NT2/D1 (cell line): ENCODE results near the gene ACOT2.
"Not testable (repeated sequence)": the region's sequence is repeated elsewhere in the genome, so short reads cannot be mapped to it uniquely, and the experiment has no call there.

ENCODE experiments used
- SUZ12 ChIP-seq: IDR thresholded peaks from 2 replicates; pipeline ENCODE4 v1.6.1; 2011; ENCODE audit not compliant: insufficient read length, insufficient read depth; ENCODE audit errors: extremely low read depth
- YY1 ChIP-seq: IDR thresholded peaks from 2 replicates; pipeline ENCODE4 v1.6.1; 2011; ENCODE audit not compliant: insufficient read length, insufficient read depth
- ZNF274 ChIP-seq: IDR thresholded peaks from 2 replicates; pipeline ENCODE4 v1.6.1; 2011; ENCODE audit warnings: mild to moderate bottlenecking, low read depth, low read length

DNA sequence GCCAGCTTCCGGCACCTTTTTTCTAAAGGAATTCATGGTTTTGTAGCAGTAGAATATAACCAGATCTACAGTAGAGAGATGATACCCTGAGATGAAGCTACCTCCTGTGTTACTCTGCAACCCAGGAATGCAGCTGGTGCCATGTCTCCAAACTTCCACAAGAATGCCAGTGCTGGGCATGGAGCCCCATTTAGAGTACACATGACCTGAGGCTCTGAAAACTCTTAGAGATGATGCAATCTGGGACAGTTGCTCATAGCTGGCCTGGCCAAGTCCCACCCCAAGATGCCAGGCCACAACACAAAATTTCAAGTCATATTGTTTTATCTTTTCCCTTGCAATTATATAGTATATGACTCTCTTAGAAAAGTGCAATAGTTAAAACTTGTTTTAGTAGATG is 23.7 kb upstream of the ACOT2 start:
- not testable (repeated sequence) for TF ChIP-seq ZNF274, SUZ12, YY1
